GM12892 (cell line): ENCODE measurements around the gene PRUNE2.

Experiments used
- POLR2A ChIP-seq: IDR thresholded peaks from 2 replicates; pipeline ENCODE4 v1.6.1; 2011; ENCODE audit warnings: low read depth, low read length, control low read depth
- POLR2AphosphoS5 ChIP-seq: IDR thresholded peaks from 2 replicates; pipeline ENCODE4 v1.6.1; 2011; ENCODE audit warnings: low read depth, low read length, control low read depth
- TAF1 ChIP-seq: IDR thresholded peaks from 2 replicates; pipeline ENCODE4 v1.6.1; 2011; ENCODE audit warnings: low read depth, mild to moderate bottlenecking, control low read depth, low read length, borderline replicate concordance

GRCh38 chr9:76580820-76581219 lies 325.1 kb downstream of the PRUNE2 start:
- no peak for TF ChIP-seq POLR2A
- no peak for TF ChIP-seq TAF1
- TF ChIP-seq POLR2AphosphoS5 = no peak
